B cell (primary cell): ENCODE data around the gene KCNQ5.

Source experiments
- CTCF ChIP-seq: fragments of 200-600 bp; IDR thresholded peaks from one replicate; pipeline ENCODE4 v1.8.0; 2022; ENCODE audit warnings: antibody characterized with exemption, mild to moderate bottlenecking
- EZH2 ChIP-seq: IDR thresholded peaks from 2 replicates; pipeline ENCODE4 v1.6.1; 2012; ENCODE audit warnings: borderline replicate concordance, low read depth, mild to moderate bottlenecking, moderate library complexity, low read length; ENCODE audit not compliant: insufficient read depth, poor library complexity, severe bottlenecking

- TF ChIP-seq CTCF, result no peak
- TF ChIP-seq EZH2, result no peak
These were observed 14.4 kb downstream of the KCNQ5 start for GRCh38 chr6:72636215-72636614.
